Upper lobe of left lung (tissue), 6 donors: ENCODE measurements around the gene IFT25. TPM values are rescaled to one million over a fixed set of nuclear protein-coding genes. Genes with fewer than 3 reads are reported as not detected.
A peak's percentile ranks its signal among the peaks of the same experiment; 100 is the strongest.

Experiments used
- ATAC-seq, 2 donors: fragments of 200-7000 bp; cut with Tn5 transposase; one replicate each; pipeline ENCODE4 v1.9.1; 2022; ENCODE audit warnings: mild to moderate bottlenecking in 2 of 2, moderate library complexity in 2 of 2; ENCODE audit not compliant: low FRiP score in 2 of 2
- DNase-seq, 2 donors: peaks; one replicate each; pipeline ENCODE4 v3.0.0-alpha.2; 2019 to 2020
- H3K27ac ChIP-seq, 4 donors: fragments of 200-600 bp; sonication (generic); one replicate each; pipeline ENCODE4 v1.5.1; 2016 to 2019
- H3K27me3 ChIP-seq, 4 donors: fragments of 200-600 bp; sonication (generic); one replicate each; pipeline ENCODE4 v1.5.1; 2017 to 2019
- H3K36me3 ChIP-seq, 4 donors: fragments of 200-600 bp; sonication (generic); one replicate each; pipeline ENCODE4 v1.5.1; 2016 to 2019
- H3K4me1 ChIP-seq, 4 donors: fragments of 200-600 bp; sonication (generic); one replicate each; pipeline ENCODE4 v1.5.1; 2018 to 2019
- H3K4me3 ChIP-seq, 4 donors: fragments of 200-600 bp; sonication (generic); one replicate each; pipeline ENCODE4 v1.5.1; 2017 to 2019; ENCODE audit warnings: mild to moderate bottlenecking in 2 of 4, moderate library complexity in 1 of 4
- H3K9me3 ChIP-seq, 4 donors: fragments of 200-600 bp; sonication (generic); one replicate each; pipeline ENCODE4 v1.5.1; 2018 to 2019
- EP300 ChIP-seq, 4 donors: sonication (generic); formaldehyde crosslinking; IDR thresholded peaks; one replicate each; pipeline ENCODE4 v1.5.1; 2017; ENCODE audit warnings: antibody characterized with exemption in 4 of 4, control low read depth in 2 of 4
- POLR2A ChIP-seq, 4 donors: fragments of 450-650 bp; IDR thresholded peaks; one replicate each; pipeline ENCODE4 v1.5.1; 2016 to 2017; ENCODE audit warnings: antibody characterized with exemption in 4 of 4, mild to moderate bottlenecking in 2 of 4
- POLR2AphosphoS5 ChIP-seq, 2 donors: sonication (generic); formaldehyde crosslinking; IDR thresholded peaks; one replicate each; pipeline ENCODE4 v1.5.1; 2017; ENCODE audit warnings: antibody characterized with exemption in 2 of 2
- WGBS, 2 donors: methylation state at CpG; one replicate each; pipeline ENCODE4 v1.1.5; 2017 to 2018; 5-methylcytosine and 5-hydroxymethylcytosine counted together
- total RNA-seq, 6 donors: library from RNA; depleted of rRNA in 4 of 6; stranded (reverse); fragments of >200 nt in 4 of 6; gene quantifications; one replicate each; pipeline versions ENCODE4 v1.1.0 to v1.2.1, GENCODE V29; 2016 to 2021
- TF ChIP-seq, protein P1 (sequence below), 6 experiments: fragments of 450-650 bp in 4 of 6; fragments of 200-600 bp in 2 of 6; sonication (generic) in 2 of 6; IDR thresholded peaks; one replicate each; pipeline ENCODE4 v1.5.1; 2016 to 2019; ENCODE audit warnings: antibody characterized with exemption in 6 of 6
- donor health status: DM: no; HTN: no; CAD: no; lungs with moderate emphysema.
- donor health status: DM: no; HTN: yes; CAD: no; lungs with severe emphysema.

Gene IFT25
- total RNA-seq, 6 donors from 2014 or later: 11.1 to 35.5 (median 15.8) TPM

DNA sequence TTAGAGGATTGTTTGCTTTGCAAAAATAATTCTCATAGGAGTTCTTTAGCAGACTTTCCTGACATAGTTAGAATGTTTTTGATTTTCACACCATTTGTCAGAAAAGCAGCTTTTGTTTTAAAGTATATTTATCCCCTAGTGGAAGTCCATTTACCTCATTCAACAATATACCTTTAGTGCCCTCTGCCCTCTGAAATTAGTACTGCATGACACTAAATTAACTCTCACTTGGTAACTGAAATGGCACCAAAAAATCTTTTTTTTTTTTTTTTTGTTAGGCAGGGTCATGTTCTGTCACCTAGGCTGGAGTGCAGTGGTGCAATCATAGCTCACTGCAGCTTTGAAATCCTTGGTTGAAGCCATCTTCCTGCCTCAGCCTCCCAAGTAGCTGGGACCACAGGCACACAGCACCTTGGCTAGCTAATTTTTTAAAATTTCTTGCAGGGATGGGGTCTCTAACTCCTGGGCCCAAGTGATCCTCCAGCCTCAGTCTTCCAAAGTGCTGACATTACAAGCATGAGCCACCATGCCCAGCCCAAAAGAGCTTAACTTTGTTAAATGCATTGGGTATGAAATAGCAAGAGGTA, 14.3 kb upstream of the IFT25 start:
- Histone ChIP-seq H3K27me3 (no peaks in the 10 kb centered on the region), H3K36me3 (peaks cover 11 to 54% (median 39%) of the 10 kb centered on the region in 4 donors), H3K27ac (no peak overlapping the region), H3K4me1 (peaks cover 2 to 16% (median 13%) of the 10 kb centered on the region in 4 donors), H3K4me3 (no peak overlapping the region), H3K9me3 (no peaks in the 10 kb centered on the region)
- peak in 1 of 2 donors; percentile 43 for ATAC-seq
- no peak for DNase-seq
- no peak for TF ChIP-seq EP300 (IDR thresholded peaks at IDR 0.05)
- TF ChIP-seq, protein P1, sequence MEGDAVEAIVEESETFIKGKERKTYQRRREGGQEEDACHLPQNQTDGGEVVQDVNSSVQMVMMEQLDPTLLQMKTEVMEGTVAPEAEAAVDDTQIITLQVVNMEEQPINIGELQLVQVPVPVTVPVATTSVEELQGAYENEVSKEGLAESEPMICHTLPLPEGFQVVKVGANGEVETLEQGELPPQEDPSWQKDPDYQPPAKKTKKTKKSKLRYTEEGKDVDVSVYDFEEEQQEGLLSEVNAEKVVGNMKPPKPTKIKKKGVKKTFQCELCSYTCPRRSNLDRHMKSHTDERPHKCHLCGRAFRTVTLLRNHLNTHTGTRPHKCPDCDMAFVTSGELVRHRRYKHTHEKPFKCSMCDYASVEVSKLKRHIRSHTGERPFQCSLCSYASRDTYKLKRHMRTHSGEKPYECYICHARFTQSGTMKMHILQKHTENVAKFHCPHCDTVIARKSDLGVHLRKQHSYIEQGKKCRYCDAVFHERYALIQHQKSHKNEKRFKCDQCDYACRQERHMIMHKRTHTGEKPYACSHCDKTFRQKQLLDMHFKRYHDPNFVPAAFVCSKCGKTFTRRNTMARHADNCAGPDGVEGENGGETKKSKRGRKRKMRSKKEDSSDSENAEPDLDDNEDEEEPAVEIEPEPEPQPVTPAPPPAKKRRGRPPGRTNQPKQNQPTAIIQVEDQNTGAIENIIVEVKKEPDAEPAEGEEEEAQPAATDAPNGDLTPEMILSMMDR (IDR thresholded peaks at IDR 0.05): peak in 4 of 6 experiments; percentile 41 to 61 (median 56)

DNA sequence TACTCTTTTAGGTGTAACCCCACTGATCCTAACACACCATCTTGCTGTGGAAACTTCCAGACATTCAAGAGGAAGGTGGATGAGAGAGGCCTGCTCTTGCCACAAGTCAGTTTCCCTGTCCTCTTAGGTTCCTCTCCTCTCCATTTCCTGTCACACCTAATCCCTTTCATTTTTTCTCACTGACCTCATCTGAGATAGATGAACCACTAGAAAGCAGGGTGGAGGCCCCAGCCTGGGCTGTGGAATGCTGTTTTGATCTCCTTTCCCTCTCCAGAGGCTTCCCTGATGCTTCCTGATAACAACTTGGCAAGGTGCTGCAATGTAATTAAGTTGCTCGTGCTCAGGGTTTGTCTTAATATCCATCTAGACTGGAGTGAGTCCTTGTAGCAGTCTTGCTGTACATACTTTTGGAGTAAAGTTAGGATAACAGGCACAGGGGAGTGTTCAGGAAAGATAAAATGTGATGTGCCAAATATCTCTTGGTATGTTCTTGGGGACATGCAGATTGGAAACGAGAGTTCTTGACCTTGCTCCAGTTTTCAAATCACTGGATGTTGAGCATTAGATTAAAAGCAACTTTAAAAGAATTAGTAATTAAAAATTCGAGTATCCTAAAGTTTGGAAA, 11.8 kb upstream of the IFT25 start:
- DNase-seq (no peak), ATAC-seq (peak in 1 of 2 donors; percentile 50)
- peaks cover 5 to 61% (median 31%) of the 10 kb centered on the region in 4 donors for H3K36me3 ChIP-seq
- TF ChIP-seq EP300 (IDR thresholded peaks at IDR 0.05) (no peak), POLR2A (IDR thresholded peaks at IDR 0.05) (no peak), POLR2AphosphoS5 (IDR thresholded peaks at IDR 0.05) (no peak)
- TF ChIP-seq, protein P1 (IDR thresholded peaks at IDR 0.05): no peak
- H3K27ac ChIP-seq: peak overlapping the region; percentile 46 to 71 (median 48)
- H3K9me3 ChIP-seq: no peaks in the 10 kb centered on the region
- H3K27me3 ChIP-seq: no peaks in the 10 kb centered on the region
- H3K4me1 ChIP-seq: peaks cover 2 to 16% (median 13%) of the 10 kb centered on the region in 4 donors
- H3K4me3 ChIP-seq: no peak overlapping the region
- 43 to 63% methylated on average over 3 of the region's 3 CpGs for WGBS, 2 donors

DNA sequence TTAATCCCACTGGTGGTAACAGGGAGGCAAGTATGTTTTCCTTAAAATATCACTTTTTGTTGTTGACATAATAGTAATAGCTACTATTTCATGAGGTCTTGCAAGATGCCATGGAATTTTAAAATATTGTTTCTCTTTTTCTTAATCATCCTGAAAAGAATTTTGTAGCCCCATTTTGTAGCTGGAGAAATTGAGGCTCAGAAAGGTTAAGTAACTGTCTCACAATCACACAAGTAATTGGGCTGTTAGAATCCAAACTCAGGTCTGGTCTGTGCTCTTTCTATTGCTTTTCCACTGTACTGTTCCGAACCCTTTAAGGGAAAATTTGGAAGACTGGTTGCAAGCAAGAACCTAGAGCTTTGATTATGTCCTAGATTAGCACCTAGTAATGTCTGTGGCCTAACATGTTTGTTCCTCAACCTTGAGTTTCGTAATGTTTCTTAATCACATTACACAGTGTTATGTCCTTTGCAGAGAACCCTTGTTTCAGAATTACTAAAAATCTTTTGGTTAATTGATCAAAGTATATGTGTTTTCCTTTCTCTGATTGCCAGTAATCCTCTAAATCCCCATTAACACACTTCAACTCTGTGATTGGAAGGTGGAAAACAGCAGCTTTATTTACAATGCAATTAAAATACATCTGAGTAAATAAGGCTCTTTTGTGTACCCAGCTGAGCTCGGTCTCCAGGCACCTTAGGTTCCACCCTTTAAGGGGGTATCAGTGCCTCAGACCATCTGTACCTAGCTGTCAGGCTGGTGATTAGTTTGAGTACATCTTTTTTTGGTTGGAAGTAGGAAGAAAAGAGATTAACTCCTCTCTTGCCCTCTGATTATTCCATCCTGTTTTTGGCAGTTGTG, 11.0 kb upstream of the IFT25 start:
- Histone ChIP-seq H3K36me3 (peaks cover 0 to 61% (median 31%) of the 10 kb centered on the region in 4 donors), H3K27ac (peak overlapping the region; percentile 46 to 71 (median 48)), H3K4me1 (peaks cover 2 to 16% (median 13%) of the 10 kb centered on the region in 4 donors), H3K9me3 (no peaks in the 10 kb centered on the region), H3K27me3 (no peaks in the 10 kb centered on the region), H3K4me3 (no peak overlapping the region)
- ATAC-seq: no peak
- DNase-seq: no peak
- TF ChIP-seq POLR2A (IDR thresholded peaks at IDR 0.05) (no peak), EP300 (IDR thresholded peaks at IDR 0.05) (no peak), POLR2AphosphoS5 (IDR thresholded peaks at IDR 0.05) (no peak)
- TF ChIP-seq, protein P1 (IDR thresholded peaks at IDR 0.05): no peak
- 61 to 64% methylated on average over 3 of the region's 3 CpGs for WGBS, 2 donors

DNA sequence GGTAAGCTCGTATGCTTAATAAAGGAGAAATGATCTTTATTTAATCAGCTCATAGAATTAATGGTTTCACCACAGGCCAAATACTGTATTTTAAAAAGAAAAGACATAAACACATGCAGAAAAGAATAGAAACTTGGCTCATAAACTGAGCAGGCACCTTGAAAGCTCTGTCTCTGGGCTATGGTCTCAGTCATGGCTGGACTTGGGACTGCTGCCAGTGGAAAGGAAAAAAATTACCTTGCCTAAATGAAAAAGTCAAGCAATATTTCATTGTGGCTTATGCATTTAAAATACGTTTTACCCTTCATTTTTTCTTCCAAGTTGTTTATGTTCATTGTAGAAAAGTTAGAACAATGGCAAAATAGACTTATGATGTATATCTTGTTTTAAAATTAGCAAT, 8.6 kb upstream of the IFT25 start:
- Histone ChIP-seq H3K27me3 (no peaks in the 10 kb centered on the region), H3K4me3 (no peak overlapping the region), H3K36me3 (peaks cover 0 to 42% (median 17%) of the 10 kb centered on the region in 4 donors), H3K27ac (no peak overlapping the region), H3K4me1 (peaks cover 2 to 16% (median 13%) of the 10 kb centered on the region in 4 donors), H3K9me3 (no peaks in the 10 kb centered on the region)
- no peak for ATAC-seq
- DNase-seq: no peak
- TF ChIP-seq, protein P1 (IDR thresholded peaks at IDR 0.05): no peak
- TF ChIP-seq POLR2AphosphoS5 (IDR thresholded peaks at IDR 0.05) (no peak), EP300 (IDR thresholded peaks at IDR 0.05) (no peak), POLR2A (IDR thresholded peaks at IDR 0.05) (no peak)
- WGBS, 2 donors: 88% methylated on average over 2 of the region's 2 CpGs
